HepG2 (cell line): Measurements from ENCODE around the gene TJP1. TPM values are rescaled to one million over a fixed set of nuclear protein-coding genes. Genes with fewer than 3 reads are reported as not detected.

Experiments used
- ATAC-seq: fragments of 200-7000 bp; cut with Tn5 transposase; 3 replicates; pipeline ENCODE4 v1.9.1; 2020; ENCODE audit warnings: mild to moderate bottlenecking, moderate library complexity
- BruUV-seq: library from RNA; stranded (reverse); fragments of 400-500 nt; replicated peaks from 2 replicates; lab custom pipeline; 2021; lab: Mats Ljungman, UMichigan
- CTCF ChIA-PET: fragments of 300-600 bp; formaldehyde crosslinking; extraction: SDS; loops from one replicate; lab custom pipeline; 2021; ENCODE audit warnings: low total read pairs, inconsistent platforms, low intra/inter-chr PET ratio; lab: Yijun Ruan, JAX
- POLR2A ChIA-PET: fragments of 350-600 bp; sonication (Branson Sonifier 250); formaldehyde crosslinking; loops from one replicate; lab custom pipeline; 2020; ENCODE audit warnings: antibody characterized with exemption, inconsistent platforms; lab: Yijun Ruan, JAX
- DNase-seq: peaks from one replicate; pipeline ENCODE4 v3.0.0-alpha.2; 2015; ENCODE audit warnings: low spot score
- FAIRE-seq: peaks from 3 replicates; lab custom pipeline; 2011; peaks lifted over from hg19 to GRCh38; lab: Jason Lieb, UNC
- H2AFZ ChIP-seq: one replicate; pipeline ENCODE4 v1.6.1; 2011; ENCODE audit warnings: low read length, inconsistent platforms
- H3K27ac ChIP-seq: fragments of 300-600 bp; 3 replicates; pipeline ENCODE4 v1.8.0; 2011; ENCODE audit warnings: mixed run types, mild to moderate bottlenecking, mixed read lengths, low read length, inconsistent platforms; ENCODE audit not compliant: insufficient read depth; ENCODE audit errors: extremely low read length
- H3K27me3 ChIP-seq, 2 experiments: fragments of 200-600 bp in 1 of 2; 2 replicates in 1 of 2; 3 replicates in 1 of 2; pipeline versions ENCODE4 v1.6.0 to v1.8.0; 2011; ENCODE audit warnings: low read length in 2 of 2, mild to moderate bottlenecking in 2 of 2, moderate library complexity in 2 of 2, inconsistent platforms in 1 of 2; ENCODE audit not compliant: insufficient read depth in 2 of 2, control insufficient read depth in 1 of 2
- H3K36me3 ChIP-seq, 2 experiments: fragments of 200-600 bp in 1 of 2; replicated peaks in 1 of 2; 2 replicates in 1 of 2; 3 replicates in 1 of 2; pipeline versions ENCODE4 v1.5.1 to v1.8.0; 2011; ENCODE audit warnings: low read length in 2 of 2, inconsistent platforms in 1 of 2; ENCODE audit not compliant: insufficient read depth in 2 of 2, control insufficient read depth in 1 of 2
- H3K4me1 ChIP-seq: 2 replicates; pipeline ENCODE4 v1.5.1; 2012; ENCODE audit warnings: low read length, inconsistent platforms; ENCODE audit not compliant: insufficient read depth
- H3K4me2 ChIP-seq: 2 replicates; pipeline ENCODE4 v1.6.0; 2011; ENCODE audit warnings: low read depth, low read length, inconsistent platforms
- H3K4me3 ChIP-seq, 3 experiments: fragments of 200-600 bp in 1 of 3; sonication (generic), shearing (Covaris generic) in 1 of 3; replicated peaks in 1 of 3; 2 replicates each; pipeline ENCODE4 v1.5.1; 2011 to 2016; ENCODE audit warnings: low read length in 3 of 3, inconsistent platforms in 2 of 3, low read depth in 2 of 3, mild to moderate bottlenecking in 2 of 3, control low read depth in 1 of 3, mixed read lengths in 1 of 3; ENCODE audit not compliant: insufficient read depth in 1 of 3
- H3K79me2 ChIP-seq: one replicate; pipeline ENCODE4 v1.6.1; 2011; ENCODE audit warnings: low read length, inconsistent platforms; ENCODE audit not compliant: insufficient read depth
- H3K9ac ChIP-seq: 2 replicates; pipeline ENCODE4 v1.6.0; 2011; ENCODE audit warnings: mild to moderate bottlenecking, low read depth, low read length, inconsistent platforms; ENCODE audit not compliant: insufficient read depth
- H3K9me3 ChIP-seq: 2 replicates; pipeline ENCODE4 v1.5.1; 2012; ENCODE audit warnings: mild to moderate bottlenecking, low read length
- H4K20me1 ChIP-seq: 2 replicates; pipeline ENCODE4 v1.6.0; 2011; ENCODE audit warnings: inconsistent platforms, mild to moderate bottlenecking, low read length, moderate library complexity; ENCODE audit not compliant: insufficient read depth
- AKNA ChIP-seq: sonication (generic); formaldehyde crosslinking; IDR thresholded peaks from 2 replicates; pipeline ENCODE4 v1.4.0; 2020; ENCODE audit warnings: missing genetic modification reagents, borderline replicate concordance
- BCL6 ChIP-seq: IDR thresholded peaks from 2 replicates; pipeline ENCODE4 v1.6.1; 2016; ENCODE audit warnings: missing genetic modification reagents, missing compliant biosample characterization
- MIXL1 ChIP-seq: IDR thresholded peaks from 2 replicates; pipeline ENCODE4 v1.6.1; 2016
- NFAT5 ChIP-seq: sonication (generic); formaldehyde crosslinking; IDR thresholded peaks from 2 replicates; pipeline ENCODE4 v1.4.0; 2020; ENCODE audit warnings: missing genetic modification reagents
- RXRB ChIP-seq: IDR thresholded peaks from 2 replicates; pipeline ENCODE4 v1.6.1; 2016; ENCODE audit warnings: borderline replicate concordance, missing genetic modification reagents, missing compliant biosample characterization
- TEAD3 ChIP-seq: optimal IDR thresholded peaks from 2 replicates; pipeline ENCODE3; 2016; ENCODE audit warnings: borderline replicate concordance
- ZMAT5 ChIP-seq: sonication (generic); formaldehyde crosslinking; IDR thresholded peaks from 2 replicates; pipeline ENCODE4 v1.5.0; 2020; ENCODE audit warnings: mild to moderate bottlenecking, low read depth, missing genetic modification reagents, borderline replicate concordance
- ZNF530 ChIP-seq: sonication (generic); formaldehyde crosslinking; IDR thresholded peaks from 2 replicates; pipeline ENCODE4 v1.5.0; 2020; ENCODE audit warnings: low read depth, mild to moderate bottlenecking, missing genetic modification reagents
- ZXDC ChIP-seq: sonication (generic); formaldehyde crosslinking; IDR thresholded peaks from 2 replicates; pipeline ENCODE4 v1.5.0; 2020; ENCODE audit warnings: mild to moderate bottlenecking, missing genetic modification reagents
- WGBS: methylation state at CpG from one replicate; pipeline ENCODE4 v1.1.6; 2017; ENCODE audit warnings: low lambda C conversion rate; 5-methylcytosine and 5-hydroxymethylcytosine counted together
- in situ Hi-C: cut with HindIII; loops from 2 replicates; pipeline ENCODE4 v1.10.0; 2017; ENCODE audit warnings: low pct_unique_long_range_greater_than_20kb; ENCODE audit not compliant: extremely low pct_ligation_motif_present
- intact Hi-C: fragments of 100-400 bp; cut with micrococcal nuclease; formaldehyde crosslinking; loops from one replicate; pipeline ENCODE4 v1.10.0; 2022; ENCODE audit not compliant: unreplicated experiment
- polyA plus RNA-seq, 8 experiments: library from polyadenylated mRNA; depleted of rRNA in 3 of 8; stranded (reverse) in 7 of 8; unstranded in 1 of 8; fragments of >200 nt; fragmentation: Illumina TruSeq in 4 of 8; extraction: Trizol in 4 of 8; gene quantifications; 2 replicates each; pipeline versions ENCODE4 v1.2.1 to v1.2.3, GENCODE V29; 2011 to 2016; ENCODE audit warnings: low read depth in 4 of 8, missing spikeins in 1 of 8, mixed read lengths in 1 of 8; ENCODE audit not compliant: insufficient read depth in 1 of 8
- total RNA-seq, 5 experiments: library from RNA; depleted of rRNA; stranded (reverse); fragments of >200 nt; fragmentation: Illumina TruSeq; extraction: Trizol; gene quantifications; 2 replicates each; pipeline ENCODE4 v1.2.3, GENCODE V29; 2016; ENCODE audit warnings: low read depth in 1 of 5

The TJP1 gene
- total and polyA plus RNA-seq, 2 of the 13 experiments (the other 11 are each of a cell fraction or from before 2014, with no cell fraction given), result 25.9 to 27.1 TPM

- no peak for TF ChIP-seq NFAT5 (CRISPR knock-in tag)
- TF ChIP-seq ZMAT5 (CRISPR knock-in tag), result no peak
- no peak for TF ChIP-seq ZNF530
These were observed 152.4 kb downstream of the TJP1 start (continued) for GRCh38 chr15:29669823-29670222.

GRCh38 chr15:29668120-29668602 is 154.1 kb downstream of the TJP1 start:
- POLR2A ChIA-PET, result no interaction called here
- 26% methylated on average over 15 of the region's 15 CpGs for WGBS
- Histone ChIP-seq H3K79me2 (no peaks in the 10 kb centered on the region), H3K9me3 (no peaks in the 10 kb centered on the region), H3K4me3 (no peak overlapping the region), H3K4me2 (no peak overlapping the region), H3K27me3 (peaks cover 0 to 3% of the 10 kb centered on the region in 2 experiments; a peak in 1 of 5 replicates), H2AFZ (no peak overlapping the region), H3K36me3 (no peaks in the 10 kb centered on the region), H4K20me1 (no peaks in the 10 kb centered on the region), H3K27ac (no peak overlapping the region), H3K9ac (no peak overlapping the region), H3K4me1 (peaks cover 15% of the 10 kb centered on the region)
- CTCF ChIA-PET, result interaction anchor here (0.7 to 2.5 kb wide), 7 partner anchors 72 to 407 kb away, joined by 3 to 42 read pairs (median 5); no protein-coding TSS in a partner anchor
- in situ Hi-C loops (loop anchor here (25.0 kb wide), 1 partner anchor 394 kb away; no protein-coding TSS in a partner anchor), intact Hi-C loops (loop anchor here (2.0 to 10.0 kb wide), 4 partner anchors 69 to 407 kb away; partner anchors contain the start of gene TJP1)
- FAIRE-seq (peak; percentile 96), DNase-seq (peak; percentile 89), ATAC-seq (peak; percentile 98)
- BruUV-seq, result no TSS peak
- TF ChIP-seq ZXDC (CRISPR knock-in tag), result no peak
- no peak for TF ChIP-seq AKNA (CRISPR knock-in tag)
- peak; percentile 94 for TF ChIP-seq TEAD3
- peak; percentile 25; the same call in 1 of the 2 replicates for TF ChIP-seq RXRB (CRISPR knock-in tag)
- peak; percentile 44 for TF ChIP-seq MIXL1 (CRISPR knock-in tag)
- 0 out of 2 replicates have a peak, but pooled peaks have one; percentile 10 for TF ChIP-seq BCL6
